Measurements from ENCODE around the gene IER3IP1. TPM values are rescaled to one million over a fixed set of nuclear protein-coding genes. Genes with fewer than 3 reads are reported as not detected.

The IER3IP1 gene
- total RNA-seq, 2 experiments from 2014 or later: 8.5 to 10.3 TPM

- CTCF ChIA-PET: no interaction called here
- Mint-ChIP-seq H3K36me3 (peaks cover 3% of the 10 kb centered on the region), H3K27me3 (no peaks in the 10 kb centered on the region), H3K4me3 (no peak overlapping the region), H3K27ac (no peak overlapping the region), H3K4me1 (no peaks in the 10 kb centered on the region), H3K9me3 (ENCODE audit: low read depth) (no peaks in the 10 kb centered on the region)
- DNase-seq (no peak), ATAC-seq (no peak)
These were observed 67.8 kb downstream of the IER3IP1 start for GRCh38 chr18:47108373-47108772.

Other genes starting within 250 kb of the IER3IP1 start
- gene ELOA2, start 140.7 kb downstream of the IER3IP1 start, total RNA-seq: not detected
- 10 to 100 TPM; 32.6 to 33.4 TPM for gene HDHD2, start 25.9 kb downstream of the IER3IP1 start, total RNA-seq
- not detected for gene SKOR2, start 75.3 kb upstream of the IER3IP1 start, total RNA-seq

Data from activated CD8-positive, alpha-beta memory T cell treated with anti-CD3 and anti-CD28 coated beads, Interleukin-2, amount 10 ng/mL, durations not matched to agents 7 days and 5 days (primary cell).